GM10847 (cell line): Measurements from ENCODE around the gene RMDN2.

Experiments
- POLR2A ChIP-seq: IDR thresholded peaks from 2 replicates; pipeline ENCODE4 v1.6.1; 2011; ENCODE audit not compliant: insufficient read length; ENCODE audit errors: extremely low read depth

Gene RMDN2

GRCh38 chr2:37915773-37916172, 9.3 kb upstream of the RMDN2 start:
- no peak for TF ChIP-seq POLR2A

GRCh38 chr2:37916512-37917082, 8.5 kb upstream of the RMDN2 start:
- no peak for TF ChIP-seq POLR2A

- no peak for TF ChIP-seq POLR2A
These were observed 7.5 kb upstream of the RMDN2 start for GRCh38 chr2:37917281-37918228.

- TF ChIP-seq POLR2A = no peak
These were observed 6.3 kb upstream of the RMDN2 start for GRCh38 chr2:37918742-37919186.

- TF ChIP-seq POLR2A = no peak
These were observed 5.5 kb upstream of the RMDN2 start for GRCh38 chr2:37919631-37920032.

- TF ChIP-seq POLR2A = no peak
These were observed 4.5 kb upstream of the RMDN2 start for GRCh38 chr2:37920570-37920969.

- no peak for TF ChIP-seq POLR2A
These were observed 3.3 kb upstream of the RMDN2 start for GRCh38 chr2:37921781-37922180.

- no peak for TF ChIP-seq POLR2A
These were observed 1.6 kb upstream of the RMDN2 start for GRCh38 chr2:37923308-37924055.

GRCh38 chr2:37926635-37927034, 1.5 kb downstream of the RMDN2 start:
- no peak for TF ChIP-seq POLR2A

GRCh38 chr2:37928377-37928776, 3.3 kb downstream of the RMDN2 start:
- TF ChIP-seq POLR2A = no peak

- no peak for TF ChIP-seq POLR2A
These were observed 9.8 kb downstream of the RMDN2 start for GRCh38 chr2:37934591-37935513.

GRCh38 chr2:37944268-37944667, 19.2 kb downstream of the RMDN2 start:
- TF ChIP-seq POLR2A = no peak

GRCh38 chr2:37947306-37947705, 22.2 kb downstream of the RMDN2 start:
- no peak for TF ChIP-seq POLR2A

- no peak for TF ChIP-seq POLR2A
These were observed 41.2 kb downstream of the RMDN2 start for GRCh38 chr2:37966326-37966725.

GRCh38 chr2:37969731-37970130, 44.6 kb downstream of the RMDN2 start:
- TF ChIP-seq POLR2A = no peak
